ENCODE data around the gene WDR59.
"Not testable (repeated sequence)": the region's sequence is repeated elsewhere in the genome, so short reads cannot be mapped to it uniquely, and the experiment has no call there.

WDR59 gene

GRCh38 chr16:75027520-75028300, 42.8 kb upstream of the WDR59 start:
- CTCF ChIA-PET = no interaction called here
- DNase-seq (ENCODE audit: extremely low spot score) = no peak
- POLR2A ChIA-PET = no interaction called here
- TF ChIP-seq ZNF384 (IDR thresholded peaks at IDR 0.05) = no peak
- TF ChIP-seq HDGF (IDR thresholded peaks at IDR 0.05; ENCODE audit: borderline replicate concordance) = no peak
- TF ChIP-seq LEF1 (IDR thresholded peaks at IDR 0.05; ENCODE audit: borderline replicate concordance) = no peak
- TF ChIP-seq FOXA1 (IDR thresholded peaks at IDR 0.05) = no peak
- no peak for TF ChIP-seq L3MBTL2 (conservative IDR thresholded peaks at IDR 0.05)
- no peak for TF ChIP-seq CTBP1 (IDR thresholded peaks at IDR 0.05; ENCODE audit: borderline replicate concordance)
- TF ChIP-seq TARDBP (IDR thresholded peaks at IDR 0.05) = no peak
- no peak for TF ChIP-seq ARNT (IDR thresholded peaks at IDR 0.05)
- no peak for TF ChIP-seq ELF4 (IDR thresholded peaks at IDR 0.05)
- TF ChIP-seq SP1 (IDR thresholded peaks at IDR 0.05) = no peak
- TF ChIP-seq, protein P1, sequence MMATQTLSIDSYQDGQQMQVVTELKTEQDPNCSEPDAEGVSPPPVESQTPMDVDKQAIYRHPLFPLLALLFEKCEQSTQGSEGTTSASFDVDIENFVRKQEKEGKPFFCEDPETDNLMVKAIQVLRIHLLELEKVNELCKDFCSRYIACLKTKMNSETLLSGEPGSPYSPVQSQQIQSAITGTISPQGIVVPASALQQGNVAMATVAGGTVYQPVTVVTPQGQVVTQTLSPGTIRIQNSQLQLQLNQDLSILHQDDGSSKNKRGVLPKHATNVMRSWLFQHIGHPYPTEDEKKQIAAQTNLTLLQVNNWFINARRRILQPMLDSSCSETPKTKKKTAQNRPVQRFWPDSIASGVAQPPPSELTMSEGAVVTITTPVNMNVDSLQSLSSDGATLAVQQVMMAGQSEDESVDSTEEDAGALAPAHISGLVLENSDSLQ (IDR thresholded peaks at IDR 0.05) = no peak
- TF ChIP-seq FOXM1 (IDR thresholded peaks at IDR 0.05; ENCODE audit: borderline replicate concordance) = no peak
- no peak for TF ChIP-seq SUZ12 (IDR thresholded peaks at IDR 0.05)
- TF ChIP-seq FOXK2 (IDR thresholded peaks at IDR 0.05) = no peak

GRCh38 chr16:75026892-75027391, 42.0 kb upstream of the WDR59 start:
- ChIA-PET POLR2A (no interaction called here), CTCF (no interaction called here)
- TF ChIP-seq ZNF384 (IDR thresholded peaks at IDR 0.05) = no peak
- TF ChIP-seq L3MBTL2 (conservative IDR thresholded peaks at IDR 0.05) = no peak
- no peak for DNase-seq (ENCODE audit: extremely low spot score)

- CTCF ChIA-PET = interaction anchor here (0.6 kb wide), 1 partner anchor 56 kb away, joined by 3 read pairs; no protein-coding TSS in a partner anchor
- POLR2A ChIA-PET; DNase-seq (ENCODE audit: extremely low spot score): not testable (repeated sequence)
Measured at GRCh38 chr16:75026239-75026891, 41.4 kb upstream of the WDR59 start.

GRCh38 chr16:75025761-75026160, 40.8 kb upstream of the WDR59 start:
- CTCF ChIA-PET = interaction anchor here (0.6 to 1.1 kb wide), 3 partner anchors 56 to 86 kb away, joined by 3 read pairs; no protein-coding TSS in a partner anchor

GRCh38 chr16:75024594-75024993, 39.7 kb upstream of the WDR59 start:
- CTCF ChIA-PET = no interaction called here
- no peak for TF ChIP-seq ELF4 (IDR thresholded peaks at IDR 0.05)
- DNase-seq (ENCODE audit: extremely low spot score) = no peak
- POLR2A ChIA-PET = no interaction called here

More at GRCh38 chr16:75025761-75026160, 40.8 kb upstream of the WDR59 start:
- TF ChIP-seq SP1 (IDR thresholded peaks at IDR 0.05) (no peak), HDGF (IDR thresholded peaks at IDR 0.05; ENCODE audit: borderline replicate concordance) (no peak), LEF1 (IDR thresholded peaks at IDR 0.05; ENCODE audit: borderline replicate concordance) (no peak), ARNT (IDR thresholded peaks at IDR 0.05) (no peak), NFRKB (IDR thresholded peaks at IDR 0.05) (no peak), FOXM1 (IDR thresholded peaks at IDR 0.05; ENCODE audit: borderline replicate concordance) (no peak), CTBP1 (IDR thresholded peaks at IDR 0.05; ENCODE audit: borderline replicate concordance) (no peak)
- DNase-seq (ENCODE audit: extremely low spot score) = peak; percentile 15
- POLR2A ChIA-PET = no interaction called here

- no peak for DNase-seq (ENCODE audit: extremely low spot score)
- TF ChIP-seq SP1 (IDR thresholded peaks at IDR 0.05) = no peak
- TF ChIP-seq BHLHE40 (IDR thresholded peaks at IDR 0.05; ENCODE audit: borderline replicate concordance) = no peak
- no peak for TF ChIP-seq FOXM1 (IDR thresholded peaks at IDR 0.05; ENCODE audit: borderline replicate concordance)
- TF ChIP-seq SUZ12 (IDR thresholded peaks at IDR 0.05) = no peak
- no peak for TF ChIP-seq FOXK2 (IDR thresholded peaks at IDR 0.05)
- TF ChIP-seq TARDBP (IDR thresholded peaks at IDR 0.05) = no peak
- no peak for TF ChIP-seq FOXA1 (IDR thresholded peaks at IDR 0.05)
- no peak for TF ChIP-seq ELF4 (IDR thresholded peaks at IDR 0.05)
- no peak for TF ChIP-seq CTBP1 (IDR thresholded peaks at IDR 0.05; ENCODE audit: borderline replicate concordance)
- TF ChIP-seq HDGF (IDR thresholded peaks at IDR 0.05; ENCODE audit: borderline replicate concordance) = no peak
- TF ChIP-seq, protein P1 (IDR thresholded peaks at IDR 0.05) = no peak
- no peak for TF ChIP-seq NFRKB (IDR thresholded peaks at IDR 0.05)
- no peak for TF ChIP-seq ARNT (IDR thresholded peaks at IDR 0.05)
- TF ChIP-seq L3MBTL2 (conservative IDR thresholded peaks at IDR 0.05) = no peak
- no peak for TF ChIP-seq ZNF384 (IDR thresholded peaks at IDR 0.05)
- TF ChIP-seq LEF1 (IDR thresholded peaks at IDR 0.05; ENCODE audit: borderline replicate concordance) = no peak
- ChIA-PET CTCF (no interaction called here), POLR2A (no interaction called here)
Measured at GRCh38 chr16:75024182-75024581, 39.3 kb upstream of the WDR59 start.

GRCh38 chr16:75023009-75023408, 38.1 kb upstream of the WDR59 start:
- CTCF ChIA-PET = no interaction called here
- POLR2A ChIA-PET = no interaction called here
- TF ChIP-seq TARDBP (IDR thresholded peaks at IDR 0.05) (no peak), ARNT (IDR thresholded peaks at IDR 0.05) (no peak), NFRKB (IDR thresholded peaks at IDR 0.05) (no peak), BHLHE40 (IDR thresholded peaks at IDR 0.05; ENCODE audit: borderline replicate concordance) (no peak), SP1 (IDR thresholded peaks at IDR 0.05) (no peak), ELF4 (IDR thresholded peaks at IDR 0.05) (no peak), CTBP1 (IDR thresholded peaks at IDR 0.05; ENCODE audit: borderline replicate concordance) (no peak), ZNF384 (IDR thresholded peaks at IDR 0.05) (no peak), FOXA1 (IDR thresholded peaks at IDR 0.05) (no peak)
- DNase-seq (ENCODE audit: extremely low spot score) = no peak
